Muscle of leg (tissue), 11 donors: ENCODE results near the gene PFKFB2. TPM values are rescaled to one million over a fixed set of nuclear protein-coding genes. Genes with fewer than 3 reads are reported as not detected.
A peak's percentile ranks its signal among the peaks of the same experiment; 100 is the strongest.

Experiments used
- DNase-seq: peaks from one replicate; pipeline ENCODE4 v3.0.0; 2013
- H3K27ac ChIP-seq: one replicate; pipeline ENCODE4 v1.5.1; 2013; ENCODE audit warnings: mild to moderate bottlenecking, low read length, control low read depth
- H3K27me3 ChIP-seq: one replicate; pipeline ENCODE4 v1.6.1; 2013; ENCODE audit warnings: low read length; ENCODE audit not compliant: control insufficient read depth, insufficient read depth
- H3K36me3 ChIP-seq: one replicate; pipeline ENCODE4 v1.6.1; 2013; ENCODE audit warnings: low read length; ENCODE audit not compliant: control insufficient read depth, insufficient read depth
- H3K4me1 ChIP-seq: one replicate; pipeline ENCODE4 v1.6.1; 2013; ENCODE audit warnings: low read length; ENCODE audit not compliant: control insufficient read depth, insufficient read depth
- H3K4me3 ChIP-seq: one replicate; pipeline ENCODE4 v1.5.1; 2013; ENCODE audit warnings: low read length, control low read depth
- H3K9me3 ChIP-seq: replicated peaks from 2 replicates; pipeline ENCODE4 v1.6.1; 2013; ENCODE audit warnings: low read depth, low read length; ENCODE audit not compliant: control insufficient read depth
- WGBS: methylation state at CpG from one replicate; pipeline ENCODE4 v1.1.5; 2013; ENCODE audit warnings: missing lambda C conversion rate; ENCODE audit not compliant: insufficient coverage; 5-methylcytosine and 5-hydroxymethylcytosine counted together
- polyA plus RNA-seq, 8 donors: library from polyadenylated mRNA; unstranded; fragments of 120-200 nt; gene quantifications; one replicate each; pipeline versions ENCODE4 v1.2.1 to v1.2.3, GENCODE V29; 2013; ENCODE audit warnings: inconsistent platforms in 1 of 8, low replicate concordance in 1 of 8; ENCODE audit not compliant: insufficient read length in 8 of 8, insufficient read depth in 1 of 8
- total RNA-seq: library from RNA; stranded (reverse); fragments of 120-200 nt; gene quantifications from one replicate; pipeline ENCODE4 v1.2.4, GENCODE V29; 2013

Gene PFKFB2
- total and polyA plus RNA-seq, 9 donors: 3.8 to 7.7 (median 4.4) TPM

DNA sequence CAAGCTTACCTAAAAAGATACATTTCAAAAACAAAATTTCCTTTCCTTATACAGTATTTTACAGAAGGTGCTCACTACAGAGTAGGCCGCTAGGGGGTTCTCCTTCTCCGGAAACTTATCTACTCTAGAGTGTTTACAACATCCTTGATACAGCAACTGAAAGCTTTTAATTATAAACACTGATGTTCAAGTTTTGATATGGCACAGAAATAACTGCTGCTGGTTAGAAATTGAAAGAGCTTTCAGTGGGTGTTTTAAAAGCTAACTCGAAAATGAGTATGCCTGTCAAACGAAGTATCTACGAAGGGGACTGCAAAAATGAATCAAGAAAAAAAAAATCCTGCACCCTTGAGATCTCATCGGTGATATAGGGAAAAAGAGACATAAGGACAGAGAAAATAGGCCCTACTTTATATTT lies 3.1 kb upstream of the PFKFB2 start:
- H3K27ac ChIP-seq: peak overlapping the region; percentile 90
- H3K36me3 ChIP-seq: peaks cover 10% of the 10 kb centered on the region
- H3K27me3 ChIP-seq: no peaks in the 10 kb centered on the region
- peak; percentile 71 for DNase-seq
- peak overlapping the region; percentile 98 for H3K4me3 ChIP-seq
- 4% methylated on average over 4 of the region's 6 CpGs for WGBS
- H3K4me1 ChIP-seq: peaks cover 21% of the 10 kb centered on the region
- H3K9me3 ChIP-seq: no peaks in the 10 kb centered on the region

- Histone ChIP-seq H3K36me3 (peaks cover 10% of the 10 kb centered on the region), H3K4me3 (peak overlapping the region; percentile 98), H3K9me3 (no peaks in the 10 kb centered on the region), H3K27ac (peak overlapping the region; percentile 90), H3K4me1 (peaks cover 23% of the 10 kb centered on the region), H3K27me3 (no peaks in the 10 kb centered on the region)
- WGBS: 0% methylated on average over 44 of the region's 47 CpGs
- peak; percentile 97 for DNase-seq
Observed at GRCh38 chr1:207050480-207051190, 2.4 kb upstream of the PFKFB2 start.

DNA sequence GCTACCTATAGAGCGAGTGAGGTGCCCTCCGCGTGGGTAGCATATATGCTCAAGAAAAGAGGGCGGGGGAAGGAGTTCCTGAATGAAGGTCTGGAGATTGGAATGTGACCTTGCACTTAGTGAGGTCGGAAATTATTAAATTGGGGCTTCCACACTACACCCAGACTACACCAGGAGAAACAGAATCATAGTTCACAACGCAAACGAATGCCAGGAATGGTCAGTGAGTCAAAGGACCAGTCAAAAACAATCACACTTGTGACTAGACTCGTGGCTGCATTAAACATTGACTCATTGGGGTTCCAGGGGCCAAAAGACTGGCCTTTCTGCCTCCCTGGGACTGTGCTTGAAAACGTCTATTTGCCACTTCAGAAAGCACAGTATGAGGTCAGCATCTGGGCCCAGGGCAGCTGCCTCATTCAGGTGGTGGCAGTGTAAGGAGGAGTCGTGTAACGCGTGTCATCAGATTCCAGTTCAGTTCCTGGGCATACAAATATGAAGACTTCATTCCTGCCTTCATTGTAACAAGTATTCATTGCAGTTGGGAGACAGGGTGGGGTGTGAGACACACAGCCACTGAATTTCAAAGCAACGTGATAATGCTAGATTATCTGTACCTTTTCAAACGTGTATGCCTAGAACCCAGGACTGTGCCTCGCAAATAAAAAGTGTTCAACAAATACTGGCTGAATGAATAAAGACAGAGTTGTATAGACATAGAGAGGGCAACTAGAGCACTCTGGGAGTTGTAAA lies 1.7 kb upstream of the PFKFB2 start, which contains the start of gene YOD1:
TSS of gene YOD1 (minus strand) at position 18 of the 753 bp plus-strand sequence. CDS start 178 bp downstream, outside the sequence.
- WGBS: 76% methylated on average over 5 of the region's 15 CpGs
- Histone ChIP-seq H3K27me3 (no peaks in the 10 kb centered on the region), H3K9me3 (no peaks in the 10 kb centered on the region), H3K4me3 (peak within 1 kb of the TSS; percentile 98), H3K36me3 (peaks cover 10% of the 10 kb centered on the region), H3K4me1 (peaks cover 23% of the 10 kb centered on the region), H3K27ac (peak within 1 kb of the TSS; percentile 90)
- DNase-seq: no peak

DNA sequence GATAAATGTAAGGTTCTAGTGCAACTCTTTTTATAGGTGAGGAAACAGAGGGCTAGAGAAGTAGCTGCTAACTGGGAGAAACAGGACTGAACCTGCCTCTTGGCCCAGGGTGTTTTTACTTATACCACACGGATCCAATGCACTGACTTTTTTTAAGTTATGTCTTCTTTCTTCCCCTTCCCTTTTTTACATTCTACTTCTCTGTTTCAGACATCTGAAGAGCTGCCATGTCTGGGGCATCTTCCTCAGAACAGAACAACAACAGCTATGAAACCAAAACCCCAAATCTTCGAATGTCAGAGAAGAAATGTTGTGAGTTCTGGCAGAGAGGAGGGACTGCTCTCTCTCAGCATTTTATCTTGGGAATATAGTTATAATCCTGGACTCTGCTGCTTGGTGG lies 1.4 kb downstream of the PFKFB2 start:
- 33% methylated on average over 1 of the region's 2 CpGs for WGBS
- Histone ChIP-seq H3K27ac (peak overlapping the region; percentile 30), H3K36me3 (no peaks in the 10 kb centered on the region), H3K9me3 (no peaks in the 10 kb centered on the region), H3K4me3 (no peak overlapping the region), H3K4me1 (peaks cover 24% of the 10 kb centered on the region), H3K27me3 (no peaks in the 10 kb centered on the region)
- peak; percentile 43 for DNase-seq

- no peaks in the 10 kb centered on the region for H3K27me3 ChIP-seq
- no peaks in the 10 kb centered on the region for H3K36me3 ChIP-seq
- H3K27ac ChIP-seq: peak overlapping the region; percentile 67
- H3K9me3 ChIP-seq: no peaks in the 10 kb centered on the region
- peak; percentile 27 for DNase-seq
- peaks cover 24% of the 10 kb centered on the region for H3K4me1 ChIP-seq
- WGBS: no CpG with 5 or more reads among the region's 3 CpGs
- no peak overlapping the region for H3K4me3 ChIP-seq
Observed at GRCh38 chr1:207055386-207056001, 2.4 kb downstream of the PFKFB2 start.

DNA sequence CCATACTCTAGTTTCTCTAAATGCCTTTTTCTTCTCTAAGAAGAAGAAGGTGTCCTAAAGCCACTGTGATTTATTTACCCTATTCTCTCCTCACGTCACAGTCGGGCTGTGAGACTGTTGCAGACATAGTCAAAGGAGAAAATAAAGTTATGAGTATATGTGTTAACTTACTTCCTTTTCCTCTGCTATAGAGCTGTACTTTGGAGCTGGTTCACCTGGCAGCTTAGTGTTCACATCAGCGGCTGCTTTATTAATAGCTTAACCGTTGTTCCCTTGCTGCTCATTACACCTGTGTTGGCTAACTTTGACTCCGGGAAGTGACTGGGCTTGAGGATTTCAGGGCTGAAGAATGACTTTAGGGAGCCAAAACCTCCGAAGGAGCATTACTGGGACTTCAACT lies 3.6 kb downstream of the PFKFB2 start:
- no peaks in the 10 kb centered on the region for H3K27me3 ChIP-seq
- 71% methylated on average over 4 of the region's 6 CpGs for WGBS
- H3K36me3 ChIP-seq: no peaks in the 10 kb centered on the region
- no peaks in the 10 kb centered on the region for H3K9me3 ChIP-seq
- H3K4me1 ChIP-seq: peaks cover 17% of the 10 kb centered on the region
- no peak overlapping the region for H3K4me3 ChIP-seq
- DNase-seq: no peak
- peak overlapping the region; percentile 17 for H3K27ac ChIP-seq

- no peak overlapping the region for H3K27ac ChIP-seq
- H3K4me3 ChIP-seq: no peak overlapping the region
- H3K27me3 ChIP-seq: no peaks in the 10 kb centered on the region
- H3K4me1 ChIP-seq: peaks cover 10% of the 10 kb centered on the region
- no peak for DNase-seq
- no CpG with 5 or more reads among the region's 4 CpGs for WGBS
- H3K9me3 ChIP-seq: no peaks in the 10 kb centered on the region
- H3K36me3 ChIP-seq: peaks cover 8% of the 10 kb centered on the region
Observed at GRCh38 chr1:207058252-207058651, 5.2 kb downstream of the PFKFB2 start.

GRCh38 chr1:207058878-207059867 lies 6.1 kb downstream of the PFKFB2 start:
- Histone ChIP-seq H3K27ac (no peak overlapping the region), H3K4me1 (peaks cover 7% of the 10 kb centered on the region), H3K9me3 (no peaks in the 10 kb centered on the region), H3K4me3 (no peak overlapping the region), H3K27me3 (no peaks in the 10 kb centered on the region), H3K36me3 (peaks cover 13% of the 10 kb centered on the region)
- WGBS: 49% methylated on average over 5 of the region's 6 CpGs
- no peak for DNase-seq

DNA sequence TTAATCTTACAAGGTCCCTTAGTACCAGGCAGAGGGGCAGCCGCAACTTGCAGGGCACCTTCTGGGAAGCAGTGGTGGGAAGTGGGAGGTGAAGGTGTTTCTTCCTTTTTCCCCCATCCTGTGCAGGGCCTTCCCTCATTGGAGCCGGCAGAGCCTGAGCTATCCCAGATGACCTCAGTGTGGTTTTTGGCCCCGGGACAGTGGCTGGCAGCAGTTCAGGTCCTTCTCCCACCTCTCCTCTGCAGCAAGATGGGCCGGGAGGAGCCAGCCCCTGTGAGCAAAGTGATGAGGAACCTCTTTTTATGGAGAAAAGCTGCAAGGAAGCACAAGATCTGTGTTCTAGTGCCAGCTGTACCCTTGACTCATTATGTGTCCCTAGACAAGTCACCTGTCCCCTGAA lies 6.8 kb downstream of the PFKFB2 start:
- no peak overlapping the region for H3K4me3 ChIP-seq
- no peaks in the 10 kb centered on the region for H3K27me3 ChIP-seq
- peaks cover 7% of the 10 kb centered on the region for H3K4me1 ChIP-seq
- no CpG with 5 or more reads among the region's 4 CpGs for WGBS
- no peaks in the 10 kb centered on the region for H3K9me3 ChIP-seq
- DNase-seq: no peak
- H3K36me3 ChIP-seq: peaks cover 18% of the 10 kb centered on the region
- H3K27ac ChIP-seq: no peak overlapping the region
